Measurements from ENCODE around the gene TPK1.

GRCh38 chr7:144508702-144509101, 327.2 kb downstream of the TPK1 start:
- TF ChIP-seq GATA2 (IDR thresholded peaks at IDR 0.05; ENCODE audit: low read depth, low read length) (no peak), GATA3 (IDR thresholded peaks at IDR 0.05; ENCODE audit: low read depth, low read length) (no peak)
